Measurements from ENCODE around the gene METRN.

The METRN gene

DNA sequence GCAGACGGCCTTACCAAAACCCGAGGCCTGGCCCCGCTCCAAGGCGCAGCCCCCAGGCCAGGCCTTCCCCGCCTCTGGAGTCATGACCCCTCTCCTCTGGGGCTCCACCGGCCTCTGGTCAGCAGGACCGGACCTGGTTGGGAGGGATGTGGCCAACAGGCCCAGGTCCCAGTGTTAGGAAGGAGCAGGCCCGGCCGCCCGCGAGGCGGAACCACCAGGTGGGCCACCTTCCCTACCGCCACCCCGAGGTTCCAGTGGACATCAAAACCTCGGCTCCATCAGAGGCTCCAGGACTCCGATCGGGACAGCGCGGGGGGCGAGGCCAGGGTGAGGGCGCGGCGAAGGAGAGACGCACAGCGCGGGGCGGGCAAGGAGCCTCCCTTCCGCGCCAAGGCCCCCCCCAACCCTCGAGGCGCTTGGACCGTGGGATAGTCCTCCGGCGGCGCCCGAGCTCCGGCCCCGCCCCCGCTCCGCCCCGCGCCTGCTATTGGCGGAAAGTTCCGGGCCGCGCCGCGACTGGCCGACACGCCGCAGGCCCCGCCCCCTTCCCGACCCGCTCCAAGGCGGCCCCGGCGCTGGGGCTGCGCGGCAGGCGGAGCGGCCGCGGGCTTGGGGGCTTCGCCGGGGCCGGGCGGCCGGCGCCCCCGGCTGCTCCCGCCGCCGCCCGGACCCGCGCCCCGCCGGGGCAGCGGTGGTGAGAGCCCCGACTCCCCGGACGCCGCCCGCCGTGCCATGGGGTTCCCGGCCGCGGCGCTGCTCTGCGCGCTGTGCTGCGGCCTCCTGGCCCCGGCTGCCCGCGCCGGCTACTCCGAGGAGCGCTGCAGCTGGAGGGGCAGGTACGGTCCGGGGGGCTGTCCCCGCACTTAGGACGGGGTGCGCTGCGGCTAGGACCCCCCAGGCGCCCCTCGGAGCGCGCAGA is at the start of gene METRN:
Gene METRN, plus strand, starts transcription at position 561 of the 919 bp plus-strand sequence. Its CDS starts 172 bp downstream, at position 733.
- TF ChIP-seq TOX (CRISPR knock-in tag; IDR thresholded peaks at IDR 0.05; ENCODE audit: borderline replicate concordance) = no peak
- no peak for TF ChIP-seq ISL1 (CRISPR knock-in tag; IDR thresholded peaks at IDR 0.05)
- ATAC-seq = peak; percentile 65

DNA sequence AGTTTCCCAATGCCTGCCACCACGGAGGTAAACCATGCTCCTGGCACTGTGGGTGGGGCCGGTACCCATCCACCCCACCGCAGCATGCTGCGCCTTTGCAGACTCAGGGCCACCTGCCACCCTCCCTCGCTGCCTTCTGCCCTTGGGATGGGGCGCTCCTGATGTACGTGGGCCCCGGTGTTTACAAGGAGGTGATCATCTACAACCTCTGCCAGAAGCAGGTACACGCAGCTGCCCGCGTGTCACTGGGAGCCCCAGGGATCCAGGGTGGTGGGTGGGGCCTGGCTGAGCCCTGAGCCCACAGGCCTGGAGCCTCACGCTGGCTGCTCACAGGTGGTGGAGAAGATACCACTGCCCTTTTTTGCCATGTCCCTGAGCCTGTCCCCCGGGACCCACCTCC is 48.3 kb upstream of the METRN start:
- no peak for ATAC-seq
- TF ChIP-seq SNAI2 (CRISPR knock-in tag; IDR thresholded peaks at IDR 0.05) (no peak), BACH2 (CRISPR knock-in tag; IDR thresholded peaks at IDR 0.05; ENCODE audit: borderline replicate concordance) (no peak), ZNF8 (CRISPR knock-in tag; IDR thresholded peaks at IDR 0.05) (no peak), TCF4 (CRISPR knock-in tag; IDR thresholded peaks at IDR 0.05; ENCODE audit: borderline replicate concordance) (no peak), RARB (CRISPR knock-in tag; IDR thresholded peaks at IDR 0.05) (no peak), ARNTL (CRISPR knock-in tag; IDR thresholded peaks at IDR 0.05; ENCODE audit: borderline replicate concordance, low read depth) (no peak), CSDC2 (CRISPR knock-in tag; IDR thresholded peaks at IDR 0.05) (no peak), ZC3H10 (CRISPR knock-in tag; IDR thresholded peaks at IDR 0.05) (no peak), ESRRG (CRISPR knock-in tag; IDR thresholded peaks at IDR 0.05) (no peak), ZNF70 (CRISPR knock-in tag; IDR thresholded peaks at IDR 0.05) (no peak), PPARA (CRISPR knock-in tag; IDR thresholded peaks at IDR 0.05; ENCODE audit: borderline replicate concordance) (no peak), ZNF565 (CRISPR knock-in tag; conservative IDR thresholded peaks at IDR 0.05; ENCODE audit: low read depth) (no peak), ISL1 (CRISPR knock-in tag; IDR thresholded peaks at IDR 0.05) (no peak), ZFP30 (CRISPR knock-in tag; IDR thresholded peaks at IDR 0.05) (no peak)
- TF ChIP-seq, protein P1, sequence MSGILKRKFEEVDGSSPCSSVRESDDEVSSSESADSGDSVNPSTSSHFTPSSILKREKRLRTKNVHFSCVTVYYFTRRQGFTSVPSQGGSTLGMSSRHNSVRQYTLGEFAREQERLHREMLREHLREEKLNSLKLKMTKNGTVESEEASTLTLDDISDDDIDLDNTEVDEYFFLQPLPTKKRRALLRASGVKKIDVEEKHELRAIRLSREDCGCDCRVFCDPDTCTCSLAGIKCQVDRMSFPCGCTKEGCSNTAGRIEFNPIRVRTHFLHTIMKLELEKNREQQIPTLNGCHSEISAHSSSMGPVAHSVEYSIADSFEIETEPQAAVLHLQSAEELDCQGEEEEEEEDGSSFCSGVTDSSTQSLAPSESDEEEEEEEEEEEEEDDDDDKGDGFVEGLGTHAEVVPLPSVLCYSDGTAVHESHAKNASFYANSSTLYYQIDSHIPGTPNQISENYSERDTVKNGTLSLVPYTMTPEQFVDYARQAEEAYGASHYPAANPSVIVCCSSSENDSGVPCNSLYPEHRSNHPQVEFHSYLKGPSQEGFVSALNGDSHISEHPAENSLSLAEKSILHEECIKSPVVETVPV (CRISPR knock-in tag; IDR thresholded peaks at IDR 0.05) = no peak
- TF ChIP-seq, protein P2, sequence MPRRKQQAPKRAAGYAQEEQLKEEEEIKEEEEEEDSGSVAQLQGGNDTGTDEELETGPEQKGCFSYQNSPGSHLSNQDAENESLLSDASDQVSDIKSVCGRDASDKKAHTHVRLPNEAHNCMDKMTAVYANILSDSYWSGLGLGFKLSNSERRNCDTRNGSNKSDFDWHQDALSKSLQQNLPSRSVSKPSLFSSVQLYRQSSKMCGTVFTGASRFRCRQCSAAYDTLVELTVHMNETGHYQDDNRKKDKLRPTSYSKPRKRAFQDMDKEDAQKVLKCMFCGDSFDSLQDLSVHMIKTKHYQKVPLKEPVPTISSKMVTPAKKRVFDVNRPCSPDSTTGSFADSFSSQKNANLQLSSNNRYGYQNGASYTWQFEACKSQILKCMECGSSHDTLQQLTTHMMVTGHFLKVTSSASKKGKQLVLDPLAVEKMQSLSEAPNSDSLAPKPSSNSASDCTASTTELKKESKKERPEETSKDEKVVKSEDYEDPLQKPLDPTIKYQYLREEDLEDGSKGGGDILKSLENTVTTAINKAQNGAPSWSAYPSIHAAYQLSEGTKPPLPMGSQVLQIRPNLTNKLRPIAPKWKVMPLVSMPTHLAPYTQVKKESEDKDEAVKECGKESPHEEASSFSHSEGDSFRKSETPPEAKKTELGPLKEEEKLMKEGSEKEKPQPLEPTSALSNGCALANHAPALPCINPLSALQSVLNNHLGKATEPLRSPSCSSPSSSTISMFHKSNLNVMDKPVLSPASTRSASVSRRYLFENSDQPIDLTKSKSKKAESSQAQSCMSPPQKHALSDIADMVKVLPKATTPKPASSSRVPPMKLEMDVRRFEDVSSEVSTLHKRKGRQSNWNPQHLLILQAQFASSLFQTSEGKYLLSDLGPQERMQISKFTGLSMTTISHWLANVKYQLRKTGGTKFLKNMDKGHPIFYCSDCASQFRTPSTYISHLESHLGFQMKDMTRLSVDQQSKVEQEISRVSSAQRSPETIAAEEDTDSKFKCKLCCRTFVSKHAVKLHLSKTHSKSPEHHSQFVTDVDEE (CRISPR knock-in tag; IDR thresholded peaks at IDR 0.05) = no peak
- TF ChIP-seq, protein P3, sequence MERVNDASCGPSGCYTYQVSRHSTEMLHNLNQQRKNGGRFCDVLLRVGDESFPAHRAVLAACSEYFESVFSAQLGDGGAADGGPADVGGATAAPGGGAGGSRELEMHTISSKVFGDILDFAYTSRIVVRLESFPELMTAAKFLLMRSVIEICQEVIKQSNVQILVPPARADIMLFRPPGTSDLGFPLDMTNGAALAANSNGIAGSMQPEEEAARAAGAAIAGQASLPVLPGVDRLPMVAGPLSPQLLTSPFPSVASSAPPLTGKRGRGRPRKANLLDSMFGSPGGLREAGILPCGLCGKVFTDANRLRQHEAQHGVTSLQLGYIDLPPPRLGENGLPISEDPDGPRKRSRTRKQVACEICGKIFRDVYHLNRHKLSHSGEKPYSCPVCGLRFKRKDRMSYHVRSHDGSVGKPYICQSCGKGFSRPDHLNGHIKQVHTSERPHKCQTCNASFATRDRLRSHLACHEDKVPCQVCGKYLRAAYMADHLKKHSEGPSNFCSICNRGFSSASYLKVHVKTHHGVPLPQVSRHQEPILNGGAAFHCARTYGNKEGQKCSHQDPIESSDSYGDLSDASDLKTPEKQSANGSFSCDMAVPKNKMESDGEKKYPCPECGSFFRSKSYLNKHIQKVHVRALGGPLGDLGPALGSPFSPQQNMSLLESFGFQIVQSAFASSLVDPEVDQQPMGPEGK (CRISPR knock-in tag; IDR thresholded peaks at IDR 0.05; ENCODE audit: borderline replicate concordance) = no peak

DNA sequence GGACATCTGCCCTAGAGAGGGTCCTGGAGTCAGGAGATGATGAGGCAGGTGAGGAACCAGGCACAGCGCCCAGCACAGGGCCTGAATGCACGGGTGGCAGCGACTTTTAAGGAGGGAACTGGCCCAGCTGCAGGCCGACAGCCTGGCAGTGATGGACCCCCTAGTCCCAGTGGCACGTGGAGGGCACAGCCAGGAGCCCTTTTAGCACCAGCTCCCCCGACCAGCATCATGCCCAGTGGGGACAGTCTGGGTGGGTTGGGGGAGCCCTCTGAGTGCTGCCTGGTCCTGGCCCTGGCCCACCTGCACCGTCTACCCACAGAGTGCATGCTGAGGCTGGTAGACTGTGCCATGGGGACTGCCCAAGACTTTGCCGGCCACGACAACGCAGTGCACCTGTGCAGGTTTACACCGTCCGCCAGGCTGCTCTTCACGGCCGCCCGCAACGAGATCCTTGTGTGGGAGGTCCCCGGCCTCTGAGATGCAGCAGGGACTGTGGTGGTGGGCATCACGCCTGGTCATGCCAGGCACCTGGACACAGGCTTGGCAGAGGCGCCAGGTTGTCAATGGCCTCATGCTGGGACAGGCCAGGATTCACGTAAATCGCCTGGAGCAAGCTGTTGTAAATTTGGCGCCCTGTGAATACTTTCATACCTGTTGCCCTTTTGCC is 47.7 kb upstream of the METRN start:
- no peak for ATAC-seq
- TF ChIP-seq TOX (CRISPR knock-in tag; IDR thresholded peaks at IDR 0.05; ENCODE audit: borderline replicate concordance) (no peak), GLIS3 (CRISPR knock-in tag; IDR thresholded peaks at IDR 0.05) (no peak), ZNF70 (CRISPR knock-in tag; IDR thresholded peaks at IDR 0.05) (no peak), TCF4 (CRISPR knock-in tag; IDR thresholded peaks at IDR 0.05; ENCODE audit: borderline replicate concordance) (no peak), ZC3H10 (CRISPR knock-in tag; IDR thresholded peaks at IDR 0.05) (no peak), RARB (CRISPR knock-in tag; IDR thresholded peaks at IDR 0.05) (no peak), BACH2 (CRISPR knock-in tag; IDR thresholded peaks at IDR 0.05; ENCODE audit: borderline replicate concordance) (no peak), ZNF565 (CRISPR knock-in tag; conservative IDR thresholded peaks at IDR 0.05; ENCODE audit: low read depth) (no peak), ZFP30 (CRISPR knock-in tag; IDR thresholded peaks at IDR 0.05) (no peak), OSR1 (CRISPR knock-in tag; IDR thresholded peaks at IDR 0.05) (no peak), ESRRG (CRISPR knock-in tag; IDR thresholded peaks at IDR 0.05) (no peak)
- TF ChIP-seq, protein P4, sequence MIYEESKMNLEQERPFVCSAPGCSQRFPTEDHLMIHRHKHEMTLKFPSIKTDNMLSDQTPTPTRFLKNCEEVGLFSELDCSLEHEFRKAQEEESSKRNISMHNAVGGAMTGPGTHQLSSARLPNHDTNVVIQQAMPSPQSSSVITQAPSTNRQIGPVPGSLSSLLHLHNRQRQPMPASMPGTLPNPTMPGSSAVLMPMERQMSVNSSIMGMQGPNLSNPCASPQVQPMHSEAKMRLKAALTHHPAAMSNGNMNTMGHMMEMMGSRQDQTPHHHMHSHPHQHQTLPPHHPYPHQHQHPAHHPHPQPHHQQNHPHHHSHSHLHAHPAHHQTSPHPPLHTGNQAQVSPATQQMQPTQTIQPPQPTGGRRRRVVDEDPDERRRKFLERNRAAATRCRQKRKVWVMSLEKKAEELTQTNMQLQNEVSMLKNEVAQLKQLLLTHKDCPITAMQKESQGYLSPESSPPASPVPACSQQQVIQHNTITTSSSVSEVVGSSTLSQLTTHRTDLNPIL (CRISPR knock-in tag; IDR thresholded peaks at IDR 0.05; ENCODE audit: low read depth) = no peak
- TF ChIP-seq, protein P1 (CRISPR knock-in tag; IDR thresholded peaks at IDR 0.05) = no peak
- TF ChIP-seq, protein P5, sequence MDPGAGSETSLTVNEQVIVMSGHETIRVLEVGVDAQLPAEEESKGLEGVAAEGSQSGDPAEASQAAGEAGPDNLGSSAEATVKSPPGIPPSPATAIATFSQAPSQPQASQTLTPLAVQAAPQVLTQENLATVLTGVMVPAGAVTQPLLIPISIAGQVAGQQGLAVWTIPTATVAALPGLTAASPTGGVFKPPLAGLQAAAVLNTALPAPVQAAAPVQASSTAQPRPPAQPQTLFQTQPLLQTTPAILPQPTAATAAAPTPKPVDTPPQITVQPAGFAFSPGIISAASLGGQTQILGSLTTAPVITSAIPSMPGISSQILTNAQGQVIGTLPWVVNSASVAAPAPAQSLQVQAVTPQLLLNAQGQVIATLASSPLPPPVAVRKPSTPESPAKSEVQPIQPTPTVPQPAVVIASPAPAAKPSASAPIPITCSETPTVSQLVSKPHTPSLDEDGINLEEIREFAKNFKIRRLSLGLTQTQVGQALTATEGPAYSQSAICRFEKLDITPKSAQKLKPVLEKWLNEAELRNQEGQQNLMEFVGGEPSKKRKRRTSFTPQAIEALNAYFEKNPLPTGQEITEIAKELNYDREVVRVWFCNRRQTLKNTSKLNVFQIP (CRISPR knock-in tag; IDR thresholded peaks at IDR 0.05; ENCODE audit: borderline replicate concordance, low read depth) = no peak
